GM12865 (cell line): ENCODE data around the gene ZCCHC3.

ENCODE experiments used
- DNase-seq: peaks from one replicate; pipeline ENCODE4 v3.0.0; 2010; ENCODE audit warnings: low read depth
- H3K4me3 ChIP-seq: 2 replicates; pipeline ENCODE4 v1.5.1; 2011; ENCODE audit warnings: mild to moderate bottlenecking, low read depth, low read length, control low read depth
- TF ChIP-seq, protein P1 (sequence below): IDR thresholded peaks from 2 replicates; pipeline ENCODE4 v1.5.1; 2011; ENCODE audit warnings: low read length, control low read depth, low read depth, inconsistent platforms; ENCODE audit not compliant: insufficient read depth; ENCODE audit errors: missing control alignments

ZCCHC3 gene

GRCh38 chr20:312067-312466, 14.7 kb downstream of the ZCCHC3 start:
- H3K4me3 ChIP-seq, result no peak overlapping the region
- TF ChIP-seq, protein P1, sequence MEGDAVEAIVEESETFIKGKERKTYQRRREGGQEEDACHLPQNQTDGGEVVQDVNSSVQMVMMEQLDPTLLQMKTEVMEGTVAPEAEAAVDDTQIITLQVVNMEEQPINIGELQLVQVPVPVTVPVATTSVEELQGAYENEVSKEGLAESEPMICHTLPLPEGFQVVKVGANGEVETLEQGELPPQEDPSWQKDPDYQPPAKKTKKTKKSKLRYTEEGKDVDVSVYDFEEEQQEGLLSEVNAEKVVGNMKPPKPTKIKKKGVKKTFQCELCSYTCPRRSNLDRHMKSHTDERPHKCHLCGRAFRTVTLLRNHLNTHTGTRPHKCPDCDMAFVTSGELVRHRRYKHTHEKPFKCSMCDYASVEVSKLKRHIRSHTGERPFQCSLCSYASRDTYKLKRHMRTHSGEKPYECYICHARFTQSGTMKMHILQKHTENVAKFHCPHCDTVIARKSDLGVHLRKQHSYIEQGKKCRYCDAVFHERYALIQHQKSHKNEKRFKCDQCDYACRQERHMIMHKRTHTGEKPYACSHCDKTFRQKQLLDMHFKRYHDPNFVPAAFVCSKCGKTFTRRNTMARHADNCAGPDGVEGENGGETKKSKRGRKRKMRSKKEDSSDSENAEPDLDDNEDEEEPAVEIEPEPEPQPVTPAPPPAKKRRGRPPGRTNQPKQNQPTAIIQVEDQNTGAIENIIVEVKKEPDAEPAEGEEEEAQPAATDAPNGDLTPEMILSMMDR, result no peak
- DNase-seq, result no peak

- no peak overlapping the region for H3K4me3 ChIP-seq
- no peak for DNase-seq
- TF ChIP-seq, protein P1, result no peak
Observed at GRCh38 chr20:312866-313265, 15.5 kb downstream of the ZCCHC3 start.

DNA sequence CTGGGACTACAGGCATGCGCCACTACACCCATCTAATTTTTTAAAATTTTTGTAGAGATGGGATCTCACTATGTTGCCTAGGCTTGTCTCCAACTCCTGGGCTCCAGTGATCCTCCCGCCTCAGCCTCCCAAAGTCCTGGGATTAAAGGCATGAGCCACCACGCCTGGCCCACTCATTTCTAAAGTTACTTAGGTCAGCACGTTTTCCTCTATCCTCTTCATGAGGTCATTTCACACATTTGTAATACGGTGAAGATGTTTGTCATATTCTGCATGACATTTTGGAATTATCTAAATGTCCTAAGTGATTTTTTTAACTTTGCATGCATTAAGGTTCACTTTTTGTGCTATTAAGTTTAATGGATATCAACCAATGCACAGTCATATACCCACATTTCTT, 16.0 kb downstream of the ZCCHC3 start:
- TF ChIP-seq, protein P1, result no peak
- DNase-seq, result no peak
- H3K4me3 ChIP-seq, result no peak overlapping the region

GRCh38 chr20:313948-314347, 16.6 kb downstream of the ZCCHC3 start:
- DNase-seq, result no peak
- TF ChIP-seq, protein P1, result no peak
- H3K4me3 ChIP-seq, result no peak overlapping the region

- no peak overlapping the region for H3K4me3 ChIP-seq
- no peak for DNase-seq
- TF ChIP-seq, protein P1, result no peak
Observed at GRCh38 chr20:316316-317068, 19.1 kb downstream of the ZCCHC3 start.

DNA sequence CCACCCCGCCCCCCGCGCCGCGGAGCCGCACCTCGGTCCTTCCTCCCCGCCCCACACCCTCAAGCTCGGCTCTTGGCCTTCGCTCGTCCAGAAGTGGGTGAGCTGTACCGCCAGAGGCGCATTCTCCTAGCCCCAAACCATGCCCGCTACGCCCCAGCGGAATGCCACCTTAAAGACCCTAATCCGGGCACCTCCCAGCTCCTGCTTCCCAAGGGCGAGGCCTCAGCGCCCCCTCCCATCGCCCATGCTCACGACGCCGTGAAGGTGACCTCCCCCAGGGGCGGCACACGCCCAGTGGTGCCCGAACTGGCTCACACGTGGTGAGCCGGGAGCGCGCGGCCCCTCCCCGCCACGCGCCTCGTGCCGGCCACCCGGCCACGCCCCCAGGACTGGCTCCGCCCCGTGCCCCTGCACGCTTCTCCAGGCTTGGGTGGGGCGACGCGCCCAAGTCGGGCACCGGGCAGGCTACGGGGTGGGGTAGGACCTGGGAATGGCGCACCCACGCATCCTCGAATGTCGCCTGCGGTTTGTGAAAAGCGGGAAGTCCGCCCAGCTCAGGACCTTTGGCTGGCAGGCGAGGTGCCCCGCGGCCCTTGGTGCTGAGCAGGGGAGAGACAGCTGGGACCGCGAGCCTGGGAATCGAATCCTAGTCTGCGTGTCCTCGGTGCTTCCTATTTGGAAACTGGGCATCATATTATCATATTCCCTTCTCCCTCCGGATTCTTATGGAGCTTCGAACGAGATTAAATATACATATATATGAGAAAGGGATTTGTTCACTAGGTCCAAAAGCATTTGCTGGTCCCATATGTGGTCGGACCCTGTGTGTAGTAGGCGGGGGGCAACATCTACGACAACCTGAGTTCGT, 27.0 kb downstream of the ZCCHC3 start:
- H3K4me3 ChIP-seq, result peak overlapping the region; percentile 65
- TF ChIP-seq, protein P1, result peak; percentile 36
- peak; percentile 94 for DNase-seq
